GM18951 (cell line): ENCODE measurements around the gene AHNAK.

ENCODE experiments used
- POLR2A ChIP-seq: IDR thresholded peaks from 4 replicates; pipeline ENCODE4 v1.6.1; 2011; ENCODE audit warnings: mild to moderate bottlenecking; ENCODE audit not compliant: insufficient read length, insufficient read depth; ENCODE audit errors: extremely low read depth
- in situ Hi-C: fragments of 300-500 bp; cut with MboI; formaldehyde crosslinking; loops from one replicate; pipeline ENCODE4 v1.12.0; 2022; ENCODE audit warnings: low sequenced_read_pairs, mixed read lengths, inconsistent platforms; ENCODE audit not compliant: unreplicated experiment

The AHNAK gene

GRCh38 chr11:62542111-62542745 is 4.4 kb downstream of the AHNAK start:
- in situ Hi-C loops: no loop called here
- no peak for TF ChIP-seq POLR2A

- peak; percentile 46 for TF ChIP-seq POLR2A
- in situ Hi-C loops: no loop called here
Measured at GRCh38 chr11:62540804-62541701, 5.6 kb downstream of the AHNAK start.

GRCh38 chr11:62539238-62539925 is 7.2 kb downstream of the AHNAK start:
- in situ Hi-C loops: no loop called here
- TF ChIP-seq POLR2A: no peak

GRCh38 chr11:62538470-62539237 is 8.0 kb downstream of the AHNAK start:
- in situ Hi-C loops: no loop called here
- no peak for TF ChIP-seq POLR2A

GRCh38 chr11:62536301-62536957 is 10.2 kb downstream of the AHNAK start:
- in situ Hi-C loops: no loop called here

GRCh38 chr11:62535802-62536201 is 10.8 kb downstream of the AHNAK start:
- in situ Hi-C loops: no loop called here
- TF ChIP-seq POLR2A: no peak

More at GRCh38 chr11:62536301-62536957, 10.2 kb downstream of the AHNAK start:
- TF ChIP-seq POLR2A: no peak

- in situ Hi-C loops: no loop called here
- TF ChIP-seq POLR2A: no peak
Measured at GRCh38 chr11:62534779-62535545, 11.6 kb downstream of the AHNAK start.

GRCh38 chr11:62532096-62532495 is 14.5 kb downstream of the AHNAK start:
- in situ Hi-C loops: no loop called here
- TF ChIP-seq POLR2A: no peak

- in situ Hi-C loops: no loop called here
- no peak for TF ChIP-seq POLR2A
Measured at GRCh38 chr11:62516736-62517371, 29.8 kb downstream of the AHNAK start.

GRCh38 chr11:62514151-62514550 is 32.5 kb downstream of the AHNAK start:
- in situ Hi-C loops: no loop called here
- no peak for TF ChIP-seq POLR2A

- in situ Hi-C loops: no loop called here
- TF ChIP-seq POLR2A: no peak
Measured at GRCh38 chr11:62513626-62514025, 33.0 kb downstream of the AHNAK start.

- no peak for TF ChIP-seq POLR2A
- in situ Hi-C loops: no loop called here
Measured at GRCh38 chr11:62512961-62513360, 33.6 kb downstream of the AHNAK start.
